Stimulated activated naive CD4-positive, alpha-beta T cell (primary cell): ENCODE measurements around the gene TMEM258.

Experiments
- DNase-seq, 6 experiments: peaks; one replicate each; lab custom pipeline; 2025; lab: John Stamatoyannopoulos, UW

Gene TMEM258

GRCh38 chr11:61776561-61777075 lies 15.8 kb downstream of the TMEM258 start:
- DNase-seq, result peak in 4 of 6 experiments; percentile 6 to 37 (median 23)

GRCh38 chr11:61775606-61776554 lies 16.5 kb downstream of the TMEM258 start:
- DNase-seq, result no peak

- no peak for DNase-seq
Measured at GRCh38 chr11:61775106-61775505, 17.3 kb downstream of the TMEM258 start.

- no peak for DNase-seq
Measured at GRCh38 chr11:61774411-61774810, 18.0 kb downstream of the TMEM258 start.

- DNase-seq, result no peak
Measured at GRCh38 chr11:61773809-61774208, 18.6 kb downstream of the TMEM258 start.

GRCh38 chr11:61773356-61773755 lies 19.0 kb downstream of the TMEM258 start:
- no peak for DNase-seq

GRCh38 chr11:61771985-61772455 lies 20.4 kb downstream of the TMEM258 start:
- no peak for DNase-seq

GRCh38 chr11:61771195-61771894 lies 21.1 kb downstream of the TMEM258 start:
- no peak for DNase-seq

- no peak for DNase-seq
Measured at GRCh38 chr11:61769946-61770683, 22.3 kb downstream of the TMEM258 start.

GRCh38 chr11:61769169-61769920 lies 23.1 kb downstream of the TMEM258 start:
- DNase-seq, result no peak

GRCh38 chr11:61768376-61769076 lies 23.9 kb downstream of the TMEM258 start:
- DNase-seq, result no peak

GRCh38 chr11:61766353-61766841 lies 26.0 kb downstream of the TMEM258 start:
- DNase-seq, result no peak

GRCh38 chr11:61765550-61766253 lies 26.7 kb downstream of the TMEM258 start:
- no peak for DNase-seq

GRCh38 chr11:61764606-61765260 lies 27.7 kb downstream of the TMEM258 start:
- DNase-seq, result no peak

GRCh38 chr11:61763930-61764605 lies 28.3 kb downstream of the TMEM258 start:
- no peak for DNase-seq

- no peak for DNase-seq
Measured at GRCh38 chr11:61762798-61763197, 29.6 kb downstream of the TMEM258 start.

GRCh38 chr11:61762223-61762615 lies 30.2 kb downstream of the TMEM258 start:
- DNase-seq, result no peak

- no peak for DNase-seq
Measured at GRCh38 chr11:61761440-61762222, 30.8 kb downstream of the TMEM258 start.
